ENCODE data around the gene NVL.

NVL gene

DNA sequence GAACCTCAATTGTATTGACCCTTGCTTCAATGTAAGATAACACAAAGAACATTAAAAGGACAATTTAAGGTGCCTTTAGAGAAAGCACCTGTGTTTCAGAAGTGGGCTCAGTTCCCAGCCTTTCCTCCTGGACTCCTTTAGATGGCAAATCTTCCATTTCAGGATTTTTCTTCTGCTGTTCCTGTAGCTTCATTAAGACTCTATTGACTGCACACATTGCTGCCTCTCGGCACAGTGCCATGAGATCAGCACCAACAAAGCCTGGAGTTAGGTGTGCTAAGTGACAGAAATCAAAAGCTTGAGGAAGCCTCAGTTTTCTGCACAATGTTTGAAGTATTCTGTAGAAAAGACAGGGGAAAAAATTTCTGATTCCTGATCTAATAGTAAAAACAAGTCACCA lies 40.6 kb downstream of the NVL start:
- Histone ChIP-seq H3K4me1 (ENCODE audit: control insufficient read depth, low read length) (no peaks in the 10 kb centered on the region), H3K4me2 (ENCODE audit: low read length) (no peak overlapping the region), H3K79me2 (ENCODE audit: control insufficient read depth, low read length) (no peaks in the 10 kb centered on the region), H3K9me3 (ENCODE audit: control insufficient read depth, insufficient read depth, low read length) (no peaks in the 10 kb centered on the region), H3K4me3 (ENCODE audit: low read length) (no peak overlapping the region), H3F3A (ENCODE audit: control insufficient read depth, insufficient read depth) (0 out of 2 replicates have a peak, but pooled peaks cover 3% of the 10 kb centered on the region), H3K36me3 (ENCODE audit: control insufficient read depth, low read length) (peaks cover 58% of the 10 kb centered on the region), H3K27ac (ENCODE audit: low read depth, low read length) (no peak overlapping the region), H3K27me3 (ENCODE audit: control insufficient read depth, low read length) (no peaks in the 10 kb centered on the region), H4K20me1 (ENCODE audit: control insufficient read depth, insufficient read depth, low read depth, low read length) (no peaks in the 10 kb centered on the region), H3K9me2 (replicated peaks; ENCODE audit: control insufficient read depth, low read length) (no peaks in the 10 kb centered on the region)
- TF ChIP-seq EZH2phosphoT487 (IDR thresholded peaks at IDR 0.05; ENCODE audit: borderline replicate concordance, low read length) = no peak
- TF ChIP-seq, protein P1, sequence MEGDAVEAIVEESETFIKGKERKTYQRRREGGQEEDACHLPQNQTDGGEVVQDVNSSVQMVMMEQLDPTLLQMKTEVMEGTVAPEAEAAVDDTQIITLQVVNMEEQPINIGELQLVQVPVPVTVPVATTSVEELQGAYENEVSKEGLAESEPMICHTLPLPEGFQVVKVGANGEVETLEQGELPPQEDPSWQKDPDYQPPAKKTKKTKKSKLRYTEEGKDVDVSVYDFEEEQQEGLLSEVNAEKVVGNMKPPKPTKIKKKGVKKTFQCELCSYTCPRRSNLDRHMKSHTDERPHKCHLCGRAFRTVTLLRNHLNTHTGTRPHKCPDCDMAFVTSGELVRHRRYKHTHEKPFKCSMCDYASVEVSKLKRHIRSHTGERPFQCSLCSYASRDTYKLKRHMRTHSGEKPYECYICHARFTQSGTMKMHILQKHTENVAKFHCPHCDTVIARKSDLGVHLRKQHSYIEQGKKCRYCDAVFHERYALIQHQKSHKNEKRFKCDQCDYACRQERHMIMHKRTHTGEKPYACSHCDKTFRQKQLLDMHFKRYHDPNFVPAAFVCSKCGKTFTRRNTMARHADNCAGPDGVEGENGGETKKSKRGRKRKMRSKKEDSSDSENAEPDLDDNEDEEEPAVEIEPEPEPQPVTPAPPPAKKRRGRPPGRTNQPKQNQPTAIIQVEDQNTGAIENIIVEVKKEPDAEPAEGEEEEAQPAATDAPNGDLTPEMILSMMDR (IDR thresholded peaks at IDR 0.05; ENCODE audit: low read depth, low read length, poor library complexity, severe bottlenecking) = no peak

DNA sequence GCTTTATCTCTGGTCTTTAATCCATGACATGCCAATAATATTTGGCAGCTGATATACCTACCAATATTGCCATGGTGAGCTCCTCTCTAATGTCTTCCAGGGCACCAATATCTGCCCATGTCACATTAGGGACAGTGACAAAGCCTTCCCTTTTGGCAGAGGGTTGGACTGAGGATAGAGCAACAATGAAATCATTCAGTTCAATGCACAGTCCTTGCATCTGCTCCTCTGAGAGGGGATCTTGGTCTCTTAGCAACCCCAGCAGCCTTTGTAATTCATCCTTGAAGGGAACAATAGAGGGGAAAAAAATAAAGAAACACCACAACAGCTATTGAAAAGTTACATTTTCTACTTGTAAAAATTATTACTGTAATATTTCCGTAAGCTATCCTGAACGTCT lies 42.3 kb downstream of the NVL start:
- Histone ChIP-seq H3K4me2 (ENCODE audit: low read length) (no peak overlapping the region), H3K27ac (ENCODE audit: low read depth, low read length) (no peak overlapping the region), H3K9me2 (replicated peaks; ENCODE audit: control insufficient read depth, low read length) (no peaks in the 10 kb centered on the region), H3K27me3 (ENCODE audit: control insufficient read depth, low read length) (no peaks in the 10 kb centered on the region), H3K79me2 (ENCODE audit: control insufficient read depth, low read length) (no peaks in the 10 kb centered on the region), H3K9me3 (ENCODE audit: control insufficient read depth, insufficient read depth, low read length) (no peaks in the 10 kb centered on the region), H3K36me3 (ENCODE audit: control insufficient read depth, low read length) (peaks cover 50% of the 10 kb centered on the region), H4K20me1 (ENCODE audit: control insufficient read depth, insufficient read depth, low read depth, low read length) (no peaks in the 10 kb centered on the region), H3K4me3 (ENCODE audit: low read length) (no peak overlapping the region), H3F3A (ENCODE audit: control insufficient read depth, insufficient read depth) (0 out of 2 replicates have a peak, but pooled peaks cover 3% of the 10 kb centered on the region), H3K4me1 (ENCODE audit: control insufficient read depth, low read length) (no peaks in the 10 kb centered on the region)
- TF ChIP-seq, protein P1 (IDR thresholded peaks at IDR 0.05; ENCODE audit: low read depth, low read length, poor library complexity, severe bottlenecking) = no peak
- TF ChIP-seq EZH2phosphoT487 (IDR thresholded peaks at IDR 0.05; ENCODE audit: borderline replicate concordance, low read length) = no peak

DNA sequence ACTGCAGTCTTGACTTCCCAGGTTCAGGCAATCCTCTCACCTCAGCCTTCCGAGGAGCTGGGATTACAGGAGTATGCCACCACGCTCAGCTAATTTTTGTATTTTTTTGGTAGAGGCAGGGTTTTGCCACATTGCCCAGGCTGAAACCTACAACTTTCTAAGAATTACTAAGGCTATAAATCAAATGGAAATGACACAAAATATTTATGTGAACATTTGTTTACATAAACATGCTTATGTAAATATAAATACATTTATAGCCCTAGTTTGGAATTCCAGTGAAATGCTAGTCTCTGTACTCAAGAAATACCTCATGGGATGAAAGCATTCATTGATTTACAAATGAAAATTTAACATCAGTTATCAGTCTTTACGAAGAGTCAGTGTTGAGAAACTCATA lies 47.8 kb downstream of the NVL start:
- Histone ChIP-seq H4K20me1 (ENCODE audit: control insufficient read depth, insufficient read depth, low read depth, low read length) (no peaks in the 10 kb centered on the region), H3K4me1 (ENCODE audit: control insufficient read depth, low read length) (no peaks in the 10 kb centered on the region), H3K79me2 (ENCODE audit: control insufficient read depth, low read length) (no peaks in the 10 kb centered on the region), H3K9me2 (replicated peaks; ENCODE audit: control insufficient read depth, low read length) (no peaks in the 10 kb centered on the region), H3K9me3 (ENCODE audit: control insufficient read depth, insufficient read depth, low read length) (no peaks in the 10 kb centered on the region), H3K36me3 (ENCODE audit: control insufficient read depth, low read length) (peaks cover 47% of the 10 kb centered on the region), H3K27me3 (ENCODE audit: control insufficient read depth, low read length) (no peaks in the 10 kb centered on the region), H3K27ac (ENCODE audit: low read depth, low read length) (no peak overlapping the region), H3K4me2 (ENCODE audit: low read length) (no peak overlapping the region), H3F3A (ENCODE audit: control insufficient read depth, insufficient read depth) (0 out of 2 replicates have a peak, but pooled peaks cover 2% of the 10 kb centered on the region), H3K4me3 (ENCODE audit: low read length) (no peak overlapping the region)
- no peak for TF ChIP-seq EZH2phosphoT487 (IDR thresholded peaks at IDR 0.05; ENCODE audit: borderline replicate concordance, low read length)
- TF ChIP-seq, protein P1 (IDR thresholded peaks at IDR 0.05; ENCODE audit: low read depth, low read length, poor library complexity, severe bottlenecking) = no peak
